ENCODE results near the gene CAPZB.
A peak's percentile ranks its signal among the peaks of the same experiment; 100 is the strongest.

CAPZB gene

GRCh38 chr1:19363536-19364152 lies 121.7 kb downstream of the CAPZB start:
- DNase-seq: no peak

GRCh38 chr1:19361611-19362147 lies 123.7 kb downstream of the CAPZB start:
- no peak for DNase-seq

GRCh38 chr1:19360843-19361610 lies 124.3 kb downstream of the CAPZB start:
- DNase-seq: no peak

GRCh38 chr1:19360432-19360831 lies 124.9 kb downstream of the CAPZB start:
- DNase-seq: no peak

GRCh38 chr1:19360016-19360415 lies 125.3 kb downstream of the CAPZB start:
- DNase-seq: peak in 1 of 5 donors; percentile 53

GRCh38 chr1:19359357-19359756 lies 126.0 kb downstream of the CAPZB start:
- no peak for DNase-seq

GRCh38 chr1:19358710-19359109 lies 126.6 kb downstream of the CAPZB start:
- DNase-seq: no peak

GRCh38 chr1:19357299-19357986 lies 127.9 kb downstream of the CAPZB start:
- DNase-seq: no peak

GRCh38 chr1:19356266-19356665 lies 129.1 kb downstream of the CAPZB start:
- DNase-seq: no peak

- no peak for DNase-seq
Measured at GRCh38 chr1:19354531-19354981, 130.8 kb downstream of the CAPZB start.

GRCh38 chr1:19353596-19353995 lies 131.7 kb downstream of the CAPZB start:
- no peak for DNase-seq

- no peak for DNase-seq
Measured at GRCh38 chr1:19352839-19353238, 132.5 kb downstream of the CAPZB start.

- DNase-seq: no peak
Measured at GRCh38 chr1:19351873-19352272, 133.5 kb downstream of the CAPZB start.

- DNase-seq: no peak
Measured at GRCh38 chr1:19350566-19350965, 134.8 kb downstream of the CAPZB start.

- no peak for DNase-seq
Measured at GRCh38 chr1:19349999-19350398, 135.3 kb downstream of the CAPZB start.

GRCh38 chr1:19348441-19349198 lies 136.7 kb downstream of the CAPZB start:
- no peak for DNase-seq

- no peak for DNase-seq
Measured at GRCh38 chr1:19347533-19348172, 137.7 kb downstream of the CAPZB start.

- no peak for DNase-seq
Measured at GRCh38 chr1:19346026-19346425, 139.3 kb downstream of the CAPZB start.

GRCh38 chr1:19345391-19345790 lies 139.9 kb downstream of the CAPZB start:
- DNase-seq: no peak

GRCh38 chr1:19344831-19345230 lies 140.5 kb downstream of the CAPZB start:
- no peak for DNase-seq

- peak in 2 of 5 donors; percentile 22 to 33 for DNase-seq
Measured at GRCh38 chr1:19344372-19344810, 140.9 kb downstream of the CAPZB start.
